SH-SY5Y (cell line): ENCODE measurements around the gene KLHL28.

ENCODE experiments used
- GATA2 ChIP-seq: IDR thresholded peaks from 2 replicates; pipeline ENCODE4 v1.6.1; 2011; ENCODE audit warnings: mild to moderate bottlenecking, low read depth, low read length
- GATA3 ChIP-seq: IDR thresholded peaks from 2 replicates; pipeline ENCODE4 v1.6.1; 2011; ENCODE audit warnings: low read depth, mild to moderate bottlenecking, low read length, moderate library complexity

- no peak for TF ChIP-seq GATA3
- TF ChIP-seq GATA2: no peak
Measured at GRCh38 chr14:44928793-44929192, 33.0 kb downstream of the KLHL28 start.
